GM18505 (cell line): ENCODE results near the gene CACNA1B.
"Not testable (repeated sequence)": the region's sequence is repeated elsewhere in the genome, so short reads cannot be mapped to it uniquely, and the experiment has no call there.

Experiments used
- ATAC-seq: cut with Tn5 transposase; IDR thresholded peaks from one replicate; pipeline ENCODE4 v1.9.1; 2021; ENCODE audit not compliant: unreplicated experiment
- POLR2A ChIP-seq: IDR thresholded peaks from 4 replicates; pipeline ENCODE4 v1.6.1; 2011; ENCODE audit warnings: borderline replicate concordance; ENCODE audit not compliant: insufficient read depth, insufficient read length; ENCODE audit errors: extremely low read depth

The CACNA1B gene

DNA sequence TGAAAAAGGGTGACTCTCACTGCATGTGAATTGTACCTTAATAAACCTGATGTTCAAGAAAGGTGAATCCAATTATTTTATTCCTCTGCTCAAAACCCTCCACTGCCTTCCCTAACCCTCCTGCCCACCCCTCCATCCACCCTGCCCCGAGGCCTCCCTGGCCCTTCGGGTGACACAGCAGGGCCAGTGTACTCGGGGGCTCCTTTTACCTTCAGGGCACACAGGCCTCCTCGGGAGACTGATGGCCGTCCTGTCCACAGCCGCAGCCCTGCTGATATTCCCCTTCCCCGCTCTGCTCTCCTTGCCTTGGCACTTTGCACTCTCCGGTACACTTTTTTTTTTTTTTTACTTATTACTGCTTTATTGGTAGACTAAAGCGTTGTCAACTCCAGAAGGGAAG lies 234.0 kb downstream of the CACNA1B start:
- no peak for TF ChIP-seq POLR2A
- ATAC-seq = no peak

DNA sequence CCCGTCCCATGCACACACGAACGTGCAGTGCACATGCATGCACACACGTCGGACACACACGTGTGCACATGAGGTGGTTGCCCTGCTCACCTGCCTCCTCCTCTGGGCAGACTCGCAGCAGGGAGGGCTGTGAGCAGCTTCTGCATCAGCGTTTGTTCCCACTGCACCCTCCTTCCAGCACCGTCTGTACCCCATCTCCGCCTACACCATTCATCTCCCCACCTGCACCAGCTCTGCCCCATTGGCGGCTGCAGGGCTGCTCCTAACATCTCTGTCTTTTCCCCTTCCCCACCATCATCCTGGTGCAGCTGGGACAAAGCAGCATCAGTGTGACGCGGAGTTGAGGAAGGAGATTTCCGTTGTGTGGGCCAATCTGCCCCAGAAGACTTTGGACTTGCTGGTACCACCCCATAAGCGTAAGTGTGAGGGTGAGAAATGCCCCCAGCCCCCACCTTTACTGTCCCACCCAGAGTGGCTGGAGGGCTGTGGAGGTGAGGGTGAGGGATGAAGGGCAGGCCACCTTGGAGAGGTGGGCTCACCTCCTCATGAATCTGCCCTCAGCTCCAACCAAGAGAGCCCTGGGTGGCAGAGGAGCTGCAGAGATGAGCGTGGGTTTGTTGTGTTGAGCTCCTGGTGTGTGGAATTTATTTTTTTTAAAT lies 234.6 kb downstream of the CACNA1B start:
- no peak for ATAC-seq
- no peak for TF ChIP-seq POLR2A

DNA sequence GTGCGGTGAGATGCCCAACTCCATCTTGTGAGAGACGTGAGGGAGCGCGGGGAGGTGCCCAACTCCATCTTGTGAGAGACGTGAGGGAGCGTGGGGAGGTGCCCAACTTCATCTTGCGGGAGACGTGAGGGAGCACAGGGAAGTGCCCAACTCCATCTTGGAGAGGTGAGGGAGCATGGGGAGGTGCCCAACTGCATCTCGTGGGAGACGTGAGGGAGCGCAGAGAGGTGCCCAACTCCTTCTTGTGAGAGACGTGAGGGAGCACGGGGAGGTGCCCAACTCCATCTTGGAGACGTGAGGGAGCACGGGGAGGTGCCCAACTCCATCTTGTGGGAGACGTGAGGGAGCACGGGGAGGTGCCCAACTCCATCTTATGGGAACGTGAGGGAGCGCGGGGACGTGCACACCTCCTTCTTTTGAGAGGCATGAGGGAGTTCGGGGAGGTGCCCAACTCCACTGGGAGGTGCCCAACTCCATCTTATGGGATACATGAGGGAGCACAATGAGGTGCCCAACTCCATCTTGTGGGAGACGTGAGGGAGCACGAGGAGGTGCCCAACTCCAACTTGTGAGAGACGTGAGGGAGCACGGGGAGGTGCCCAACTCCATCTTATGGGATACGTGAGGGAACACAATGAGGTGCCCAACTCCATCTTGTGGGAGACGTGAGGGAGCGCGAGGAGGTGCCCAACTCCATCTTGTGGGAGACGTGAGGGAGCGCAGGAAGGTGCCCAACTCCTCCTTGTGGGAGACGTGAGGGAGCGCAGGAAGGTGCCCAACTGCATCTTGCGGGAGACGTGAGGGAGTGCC lies 235.4 kb downstream of the CACNA1B start:
- no peak for TF ChIP-seq POLR2A
- no peak for ATAC-seq

- not testable (repeated sequence) for ATAC-seq
Observed at GRCh38 chr9:138113701-138114325, 236.2 kb downstream of the CACNA1B start.

DNA sequence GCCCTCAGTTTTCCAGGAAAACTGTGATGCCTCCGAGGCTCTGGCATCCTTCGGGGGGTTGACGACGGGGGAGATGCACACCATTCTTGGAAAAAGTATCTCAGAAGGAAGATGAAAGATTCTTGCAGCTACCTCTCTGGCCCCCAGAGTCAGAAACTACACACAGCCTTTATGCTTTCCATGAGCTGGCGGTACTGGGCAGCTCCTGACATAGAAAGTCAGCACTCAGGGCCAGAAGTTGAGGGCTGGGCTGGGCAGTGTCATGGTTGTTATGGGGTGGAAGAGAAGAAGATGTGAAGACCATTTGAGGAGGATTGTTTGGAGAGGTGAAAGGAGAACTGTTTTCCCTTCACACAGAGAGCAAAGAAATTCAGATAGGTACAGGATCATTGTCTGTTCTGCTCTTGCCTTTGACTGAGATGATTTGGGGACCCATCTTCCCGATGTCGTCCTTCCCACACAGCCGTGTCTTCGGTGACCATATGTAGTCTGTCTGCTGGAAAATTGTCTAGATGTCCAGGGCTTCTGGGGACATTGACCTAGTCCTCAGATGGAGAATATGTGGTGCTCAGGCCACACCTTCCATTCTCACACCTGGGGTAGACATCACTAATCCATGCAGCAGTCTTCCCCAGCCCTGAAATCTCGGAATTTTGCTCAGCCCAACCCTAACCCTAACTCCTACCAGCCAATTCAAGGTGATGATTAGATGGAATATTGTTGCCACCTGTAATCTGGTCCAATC lies 237.1 kb downstream of the CACNA1B start:
- no peak for ATAC-seq
- TF ChIP-seq POLR2A = no peak

GRCh38 chr9:138115506-138115905 lies 237.9 kb downstream of the CACNA1B start:
- ATAC-seq = no peak
- TF ChIP-seq POLR2A = no peak

- ATAC-seq = no peak
- no peak for TF ChIP-seq POLR2A
Observed at GRCh38 chr9:138116521-138116920, 238.9 kb downstream of the CACNA1B start.

- no peak for TF ChIP-seq POLR2A
- no peak for ATAC-seq
Observed at GRCh38 chr9:138117101-138117750, 239.6 kb downstream of the CACNA1B start.

- no peak for ATAC-seq
- TF ChIP-seq POLR2A = no peak
Observed at GRCh38 chr9:138117836-138118235, 240.3 kb downstream of the CACNA1B start.

GRCh38 chr9:138118601-138119071 lies 241.1 kb downstream of the CACNA1B start:
- TF ChIP-seq POLR2A = no peak
- no peak for ATAC-seq

DNA sequence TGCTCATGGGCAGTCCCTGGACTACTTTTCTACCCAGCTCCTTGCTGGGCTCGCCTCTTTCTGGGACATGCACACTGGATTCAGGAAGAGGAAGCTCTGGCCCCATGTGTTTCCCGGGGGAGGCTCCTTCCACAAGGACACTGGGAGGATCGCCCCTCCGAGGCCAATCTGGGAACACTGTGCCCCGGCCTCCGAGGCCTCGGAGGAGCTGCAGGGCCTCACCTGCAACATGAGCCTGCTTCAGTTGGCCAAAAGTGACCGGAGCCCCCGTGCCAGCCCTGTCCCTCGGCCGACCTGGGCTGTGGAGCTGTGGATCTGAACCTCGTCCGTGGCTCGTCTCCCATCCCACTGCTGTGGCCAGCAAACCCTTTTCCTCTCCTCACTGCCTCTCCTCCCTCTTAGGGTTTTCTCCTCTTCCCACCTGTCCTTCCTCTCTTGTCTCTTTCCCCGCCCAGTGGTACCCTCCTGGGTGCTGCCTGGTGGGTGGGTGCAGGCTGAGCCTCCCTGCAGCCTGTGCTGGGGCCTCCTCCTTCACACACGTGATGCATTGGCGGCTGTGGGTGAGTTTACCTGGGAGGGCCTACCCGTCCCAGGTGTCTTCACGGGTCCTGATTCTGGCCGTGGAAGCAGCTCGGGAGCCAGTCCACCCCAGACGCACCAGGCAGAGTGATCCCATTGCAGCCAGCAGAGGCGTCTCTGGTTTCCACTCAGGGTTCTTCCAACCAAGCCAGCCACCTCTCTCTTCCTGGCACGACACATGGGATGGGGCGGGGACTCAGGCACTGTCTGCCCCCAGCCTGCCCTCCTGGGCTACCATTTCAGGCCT lies 241.8 kb downstream of the CACNA1B start:
- no peak for TF ChIP-seq POLR2A
- ATAC-seq = no peak

GRCh38 chr9:138120072-138120471 lies 242.5 kb downstream of the CACNA1B start:
- no peak for ATAC-seq

More at GRCh38 chr9:138120072-138120471, 242.5 kb downstream of the CACNA1B start:
- TF ChIP-seq POLR2A = no peak
